Stimulated activated CD4-positive, alpha-beta T cell treated with anti-CD3 and anti-CD28 coated beads, Interleukin-2, amount 100 ng/mL, for 4 hours (primary cell): Measurements from ENCODE around the gene ANAPC1.
"Not testable (repeated sequence)": the region's sequence is repeated elsewhere in the genome, so short reads cannot be mapped to it uniquely, and the experiment has no call there.

Source experiments
- DNase-seq: peaks from one replicate; pipeline ENCODE4 v3.0.0-alpha.2; 2020; ENCODE audit warnings: low read depth

The ANAPC1 gene

DNA sequence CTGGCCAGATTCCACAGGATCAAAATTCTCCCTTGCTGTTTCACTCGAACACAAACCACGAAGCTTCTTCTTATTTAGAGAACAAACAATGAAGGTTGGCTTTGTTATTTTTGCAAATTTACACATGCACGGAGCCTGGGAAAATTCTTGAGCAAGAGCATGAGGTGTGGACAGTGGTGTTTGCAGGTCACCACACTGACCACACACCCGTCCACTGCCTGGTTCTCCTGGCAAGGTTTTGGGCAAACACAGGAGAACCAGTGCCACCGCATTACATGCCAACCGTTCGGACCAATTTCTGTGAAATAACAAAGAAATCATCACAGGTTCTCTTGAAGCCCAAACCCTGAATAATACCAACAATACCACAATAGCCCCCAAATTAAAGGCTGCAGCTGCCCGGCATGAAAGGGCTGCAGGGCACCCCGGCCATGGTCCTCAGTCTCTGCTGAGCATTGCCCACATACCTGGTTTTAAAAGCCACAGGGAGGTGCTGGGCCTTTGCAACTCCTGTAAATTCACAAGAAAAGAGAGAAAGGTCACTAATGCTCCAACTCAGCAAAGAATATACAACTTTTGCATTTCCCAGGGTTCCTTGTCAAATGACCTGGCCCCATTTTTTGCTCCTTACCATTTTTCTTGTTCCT, 154.1 kb downstream of the ANAPC1 start:
- not testable (repeated sequence) for DNase-seq

DNA sequence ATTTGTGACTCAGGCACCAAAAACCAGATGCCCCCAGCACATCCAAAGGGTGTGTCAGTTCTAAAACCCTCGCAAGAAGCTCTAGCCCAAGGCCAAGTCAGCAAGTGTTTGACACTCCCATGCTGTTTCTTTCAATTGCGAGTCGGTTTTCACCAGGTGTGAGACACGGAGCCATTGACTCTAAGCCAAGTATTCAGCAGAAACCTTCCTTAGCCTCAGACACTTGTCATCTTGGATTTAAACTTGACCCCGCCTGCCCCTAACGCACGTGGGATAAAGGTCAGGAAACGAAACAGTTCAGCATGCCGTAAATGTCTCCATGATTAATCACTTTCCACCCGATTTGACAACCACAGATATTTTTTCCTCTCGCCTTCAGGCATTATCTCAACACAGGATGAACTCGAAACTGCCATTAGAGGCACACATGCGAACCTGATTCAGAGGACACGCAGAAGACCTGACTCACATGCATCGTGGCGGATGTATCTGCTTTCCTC, 156.3 kb downstream of the ANAPC1 start:
- DNase-seq, result not testable (repeated sequence)

DNA sequence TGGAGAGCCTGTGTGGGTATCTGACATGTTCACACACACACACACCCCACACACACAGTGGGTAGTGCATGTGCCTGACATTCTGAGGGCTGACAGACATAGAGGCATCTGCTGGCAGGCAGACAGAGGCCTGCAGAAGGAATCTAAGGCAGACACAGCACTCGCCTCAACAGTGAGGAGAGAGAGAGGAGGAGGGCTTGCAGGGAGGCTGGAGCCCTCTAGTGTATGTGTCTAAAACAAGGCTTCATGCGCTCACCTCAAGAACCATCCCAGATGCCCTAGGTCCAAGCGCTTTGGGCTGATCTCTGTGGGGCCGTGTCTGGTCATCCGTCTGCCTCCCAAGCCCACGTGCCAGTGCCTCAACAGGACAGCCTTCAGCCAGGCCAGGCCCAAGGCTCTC, 158.3 kb downstream of the ANAPC1 start:
- not testable (repeated sequence) for DNase-seq

DNA sequence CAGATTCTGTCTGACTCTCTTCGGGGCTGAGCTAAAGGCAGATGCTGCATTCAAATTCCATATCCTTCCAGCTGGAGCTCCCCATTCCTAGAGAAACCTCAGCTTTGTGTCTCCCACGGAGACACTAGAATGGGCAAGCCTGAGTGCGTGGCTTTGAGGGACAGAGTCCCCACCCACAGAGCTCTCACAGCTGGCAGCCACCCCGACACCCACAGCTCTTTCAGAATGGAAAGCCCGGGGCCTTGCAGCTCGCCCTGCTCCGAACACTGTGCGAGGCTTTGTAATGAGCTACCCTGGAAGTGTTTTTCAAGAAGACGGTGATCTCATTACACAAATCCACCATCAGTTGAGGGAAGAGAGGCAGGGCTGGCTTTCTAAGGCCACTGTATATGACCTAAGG, 164.4 kb downstream of the ANAPC1 start:
- not testable (repeated sequence) for DNase-seq
